DMS 273 (cell line): ENCODE results near the gene RNF168.
"Not testable (repeated sequence)": the region's sequence is repeated elsewhere in the genome, so short reads cannot be mapped to it uniquely, and the experiment has no call there.

Experiments
- DNase-seq: peaks from one replicate; lab custom pipeline; 2025; ENCODE audit not compliant: unreplicated experiment; lab: John Stamatoyannopoulos, UW

Gene RNF168

DNA sequence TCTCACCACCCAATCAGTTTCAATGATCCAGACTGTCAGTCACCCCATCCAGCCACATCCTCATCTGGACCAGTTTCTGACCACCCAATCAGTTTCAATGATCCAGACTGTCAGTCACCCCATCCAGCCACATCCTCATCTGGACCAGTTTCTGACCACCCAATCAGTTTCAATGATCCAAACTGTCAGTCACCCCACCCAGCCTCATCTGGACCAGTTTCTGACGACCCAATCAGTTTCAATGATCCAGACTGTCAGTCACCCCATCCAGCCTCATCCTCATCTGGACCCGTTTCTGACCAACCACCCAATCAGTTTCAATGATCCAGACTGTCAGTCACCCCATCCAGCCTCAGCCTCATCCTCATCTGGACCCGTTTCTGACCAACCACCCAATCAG is 33.4 kb downstream of the RNF168 start:
- not testable (repeated sequence) for DNase-seq

DNA sequence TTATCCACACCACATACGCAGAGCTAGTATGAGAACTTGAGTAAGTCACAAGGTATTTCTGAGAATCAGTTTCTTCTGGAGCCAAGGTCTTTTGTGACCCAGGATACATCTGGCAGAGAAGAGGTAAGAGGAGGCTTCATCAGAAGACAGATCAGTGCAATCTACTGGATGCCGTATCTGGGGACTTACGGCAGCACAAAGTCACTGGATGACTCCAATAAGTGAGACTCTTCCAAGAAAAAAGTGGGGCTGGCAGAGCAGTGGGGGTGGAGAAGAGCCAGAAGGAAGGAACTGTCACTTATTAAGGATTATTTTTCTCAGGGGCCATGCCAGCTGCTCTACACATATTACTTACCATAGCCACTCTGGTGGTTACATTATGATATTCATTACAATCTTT is 39.8 kb downstream of the RNF168 start:
- no peak for DNase-seq

DNA sequence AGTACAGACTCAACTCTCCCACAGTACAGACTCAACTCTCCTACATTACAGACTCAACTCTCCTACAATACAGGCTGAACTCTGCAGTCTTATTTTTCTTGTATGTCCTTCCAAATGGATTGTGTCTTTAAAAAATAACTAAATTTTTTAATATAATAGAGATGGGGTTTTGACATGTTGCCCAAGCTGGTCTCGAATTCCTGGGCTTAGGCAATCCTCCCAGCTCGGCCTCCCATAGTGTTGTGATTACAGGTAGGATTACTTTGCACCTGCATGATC is 40.2 kb downstream of the RNF168 start:
- DNase-seq: no peak

- not testable (repeated sequence) for DNase-seq
Measured at GRCh38 chr3:196462680-196463477, 40.7 kb downstream of the RNF168 start.

GRCh38 chr3:196458063-196458462 is 45.5 kb downstream of the RNF168 start:
- DNase-seq: no peak

DNA sequence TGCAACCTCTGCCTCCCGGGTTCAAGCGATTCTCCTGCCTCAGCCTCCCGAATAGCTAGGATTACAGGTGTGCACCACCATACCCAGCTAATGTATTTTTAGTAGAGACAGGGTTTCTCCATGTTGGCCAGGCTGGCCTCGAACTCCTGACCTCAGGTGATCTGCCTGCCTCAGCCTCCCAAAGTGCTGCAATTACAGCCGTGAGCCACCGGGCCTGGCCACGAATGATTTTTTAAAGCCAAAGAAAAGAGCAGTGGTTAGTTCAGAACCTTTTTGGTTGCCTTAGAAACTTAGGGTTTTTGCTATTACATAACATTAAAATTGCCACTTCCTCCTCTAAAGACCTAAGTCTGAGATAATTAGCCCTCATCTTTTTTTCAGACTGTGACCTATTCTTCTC is 46.1 kb downstream of the RNF168 start:
- DNase-seq: not testable (repeated sequence)

DNA sequence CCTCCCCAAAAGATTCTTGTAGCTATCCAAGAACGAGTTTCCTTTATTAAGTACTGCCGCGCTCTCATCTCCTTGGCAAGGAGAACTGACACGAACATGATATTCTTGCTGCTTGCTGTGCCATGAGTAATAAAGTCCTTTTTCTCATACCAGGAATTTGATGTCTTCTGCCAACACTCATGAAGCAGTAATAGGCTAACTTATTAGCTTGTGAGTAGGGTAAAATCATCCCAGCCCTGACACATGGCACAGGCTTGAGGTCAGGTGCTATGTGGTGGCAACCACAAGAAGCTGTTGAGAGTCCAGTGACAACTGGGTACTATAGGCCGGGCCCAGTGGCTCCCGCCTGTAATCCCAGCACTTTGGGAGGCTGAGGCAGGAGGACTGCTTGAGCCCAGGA is 48.6 kb downstream of the RNF168 start:
- DNase-seq: no peak

GRCh38 chr3:196445391-196445790 is 58.2 kb downstream of the RNF168 start:
- DNase-seq: peak; percentile 42

DNA sequence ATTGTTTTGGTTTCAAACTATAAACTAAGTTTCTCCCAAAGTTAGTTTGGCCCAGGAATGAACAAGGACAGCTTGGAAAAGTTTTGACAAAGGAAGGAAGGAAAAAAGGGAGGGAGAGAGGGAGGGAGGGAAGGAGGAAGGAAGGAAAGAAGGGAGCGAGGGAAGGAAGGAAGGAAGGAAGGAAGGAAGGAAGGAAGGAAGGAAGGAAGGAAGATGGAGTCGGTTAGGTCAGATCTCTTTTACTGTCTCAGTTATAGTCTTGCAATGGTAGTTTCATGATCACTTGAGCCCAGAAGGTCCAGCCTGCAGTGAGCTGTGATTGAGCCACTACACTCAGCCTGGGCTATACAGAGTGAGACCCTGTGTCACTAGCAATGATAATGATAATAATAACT is 59.1 kb downstream of the RNF168 start:
- DNase-seq: no peak

DNA sequence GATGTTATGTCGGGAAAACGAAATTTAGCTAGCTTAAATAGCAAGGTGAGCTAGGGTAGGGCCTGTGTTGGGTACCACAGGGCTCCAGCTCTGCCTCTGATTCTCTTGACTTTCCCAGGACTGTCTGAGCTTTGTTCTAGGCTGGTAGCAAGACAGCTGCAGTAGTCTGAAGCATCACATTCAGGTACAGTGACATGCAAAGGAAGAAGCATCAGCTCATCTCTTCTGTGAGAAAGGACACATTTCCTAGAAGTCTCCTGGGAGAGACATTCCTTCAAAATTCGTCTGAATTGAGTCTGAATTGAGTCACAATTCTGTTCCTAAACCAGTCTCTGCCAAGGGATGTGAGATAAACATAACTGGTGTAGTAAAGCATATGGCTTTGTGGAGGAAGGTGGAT is 62.9 kb downstream of the RNF168 start:
- DNase-seq: no peak

DNA sequence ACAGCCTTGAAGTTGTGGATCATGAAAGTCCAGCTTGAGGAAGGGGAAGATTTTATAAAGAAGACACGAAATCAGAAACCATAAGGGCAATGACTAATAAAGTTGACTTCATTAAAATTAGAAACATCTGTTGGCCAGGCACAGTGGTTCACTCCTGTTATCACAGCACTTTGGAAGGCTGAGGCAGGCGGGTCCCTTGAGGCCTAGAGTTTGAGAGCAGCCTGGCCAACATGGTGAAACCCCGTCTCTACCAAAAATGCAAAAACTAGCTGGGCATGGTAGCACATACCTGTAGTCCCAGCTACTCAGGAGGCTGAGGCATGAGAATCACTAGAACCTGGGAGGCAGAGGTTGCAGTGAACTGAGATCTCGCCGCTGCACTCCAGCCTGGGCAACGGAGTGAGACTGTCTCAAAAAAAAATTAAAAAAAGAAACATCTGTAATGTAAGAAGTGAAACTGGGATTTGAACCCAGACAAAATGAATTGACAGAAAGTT is 63.5 kb downstream of the RNF168 start:
- DNase-seq: peak; percentile 82

DNA sequence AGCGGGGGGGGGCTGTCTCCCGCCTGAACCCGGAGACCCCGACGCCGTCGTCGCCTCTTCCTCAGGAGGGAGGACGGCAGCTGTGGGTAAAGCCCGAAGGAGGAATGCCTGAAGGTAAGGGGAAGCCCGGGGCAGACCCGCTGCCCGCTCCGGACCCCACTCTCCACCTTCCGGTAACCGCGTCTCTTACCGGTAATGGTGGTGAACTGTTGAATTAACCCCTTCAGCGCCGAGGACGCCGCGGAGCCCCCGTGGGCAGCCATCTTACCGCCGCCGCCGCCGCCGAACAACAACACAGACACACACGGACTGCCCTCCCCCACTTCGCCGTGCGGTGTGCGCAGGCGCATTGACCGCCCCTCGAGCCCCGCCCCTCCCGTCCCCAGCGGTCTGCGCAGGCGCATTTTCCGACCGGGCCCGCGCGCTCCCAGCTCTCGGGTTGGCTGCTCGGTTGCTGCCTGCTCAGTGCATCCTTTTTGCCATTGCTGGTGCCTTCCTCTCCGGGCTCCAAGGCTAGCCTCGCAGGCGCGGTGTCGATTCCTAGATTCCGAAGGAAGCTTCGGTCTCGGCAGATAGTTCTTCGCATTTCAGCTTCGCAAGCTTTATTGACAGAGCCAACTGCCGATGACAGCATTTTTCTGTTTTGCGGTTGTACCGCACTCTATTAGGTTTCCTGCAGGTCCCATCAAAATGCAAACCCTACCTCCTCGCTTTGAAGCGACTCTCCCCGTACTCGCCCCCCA is 71.3 kb downstream of the RNF168 start, which contains the start of gene UBXN7:
Gene UBXN7 (minus strand): TSS at position 291 of the 743 bp plus-strand sequence. CDS start 28 bp downstream, at position 263.
- DNase-seq: peak; percentile 98

GRCh38 chr3:196431181-196432136 is 72.1 kb downstream of the RNF168 start:
- DNase-seq: peak; percentile 79

DNA sequence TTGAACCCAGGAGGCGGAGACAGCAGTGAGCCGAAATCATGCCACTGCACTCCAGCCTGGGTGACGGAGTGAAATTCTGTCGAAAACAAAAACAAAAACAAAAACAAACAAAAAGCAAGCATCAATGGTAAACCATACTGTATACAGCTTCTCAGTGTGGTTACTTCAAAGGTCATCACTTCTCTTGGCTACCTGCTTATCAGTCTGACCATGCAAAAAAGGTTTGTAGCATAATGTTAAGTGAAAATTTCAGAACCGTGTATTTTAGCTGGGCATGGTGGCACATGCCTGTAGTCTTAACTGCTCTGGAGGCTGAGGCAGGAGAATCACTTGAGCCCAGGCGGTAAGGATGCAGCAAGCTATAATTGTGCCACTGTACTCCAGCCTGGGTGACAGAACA is 75.5 kb downstream of the RNF168 start:
- DNase-seq: no peak

GRCh38 chr3:196424421-196424820 is 79.1 kb downstream of the RNF168 start:
- not testable (repeated sequence) for DNase-seq

GRCh38 chr3:196423044-196423781 is 80.4 kb downstream of the RNF168 start:
- peak; percentile 91 for DNase-seq

- not testable (repeated sequence) for DNase-seq
Measured at GRCh38 chr3:196421668-196422067, 81.9 kb downstream of the RNF168 start.

- peak; percentile 22 for DNase-seq
Measured at GRCh38 chr3:196419386-196419785, 84.2 kb downstream of the RNF168 start.
